HG03025 (cell line): ENCODE measurements around the gene ZNF655.

ENCODE experiments used
- ATAC-seq: cut with Tn5 transposase; IDR thresholded peaks from one replicate; pipeline ENCODE4 v1.9.1; 2021; ENCODE audit warnings: mild to moderate bottlenecking, moderate library complexity; ENCODE audit not compliant: unreplicated experiment, low FRiP score

The ZNF655 gene

DNA sequence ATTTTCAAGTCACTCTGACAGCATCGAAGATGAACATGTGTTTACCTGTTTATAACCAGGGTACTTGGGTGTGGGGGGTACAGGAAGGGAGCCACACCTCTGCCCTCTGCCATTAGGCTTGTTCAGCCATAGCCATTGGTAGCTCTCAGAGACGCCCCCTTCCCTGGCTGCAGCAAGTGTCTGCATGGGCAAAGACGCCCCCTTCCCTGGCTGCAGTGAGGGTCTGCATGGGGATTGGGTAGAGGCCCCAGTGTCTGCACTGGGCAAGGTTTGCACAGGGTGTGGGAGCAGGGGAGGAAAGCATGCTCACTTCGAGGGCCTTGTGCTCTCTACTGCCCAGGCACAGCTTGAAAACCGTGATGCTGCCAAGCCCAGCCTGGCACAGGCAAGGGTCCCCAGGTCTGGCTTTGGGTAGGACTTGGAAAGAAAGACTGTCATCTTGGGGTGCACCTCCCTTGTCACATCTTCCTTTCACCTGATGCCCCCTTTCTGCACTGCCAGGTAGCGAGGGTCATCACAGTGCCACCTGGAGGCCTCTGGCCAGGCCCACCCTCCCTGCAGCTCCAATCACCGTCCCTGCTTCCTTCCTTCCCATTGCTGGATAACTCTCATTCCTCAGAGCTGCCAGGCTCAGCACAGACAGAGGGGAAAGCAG lies 43.3 kb downstream of the ZNF655 start:
- ATAC-seq, result no peak

DNA sequence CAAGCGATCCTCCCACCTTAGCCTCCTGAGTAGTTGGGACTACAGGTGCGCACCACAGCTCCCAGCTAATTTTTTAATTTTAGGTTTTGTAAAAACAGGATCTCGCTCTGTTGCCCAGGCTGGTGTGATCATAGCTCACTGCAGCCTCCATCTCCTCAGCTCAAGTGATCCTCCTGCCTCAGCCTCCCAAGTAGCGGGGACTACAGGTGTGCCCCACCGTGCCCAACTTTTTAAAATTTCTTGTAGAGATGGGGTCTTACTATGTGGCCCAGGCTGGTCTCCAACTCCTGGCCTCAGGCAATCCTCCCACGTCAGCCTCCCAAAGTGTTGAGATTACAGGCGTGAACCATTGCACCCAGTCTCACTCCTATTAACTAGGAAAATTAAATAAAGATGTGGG lies 47.1 kb downstream of the ZNF655 start:
- ATAC-seq, result no peak

DNA sequence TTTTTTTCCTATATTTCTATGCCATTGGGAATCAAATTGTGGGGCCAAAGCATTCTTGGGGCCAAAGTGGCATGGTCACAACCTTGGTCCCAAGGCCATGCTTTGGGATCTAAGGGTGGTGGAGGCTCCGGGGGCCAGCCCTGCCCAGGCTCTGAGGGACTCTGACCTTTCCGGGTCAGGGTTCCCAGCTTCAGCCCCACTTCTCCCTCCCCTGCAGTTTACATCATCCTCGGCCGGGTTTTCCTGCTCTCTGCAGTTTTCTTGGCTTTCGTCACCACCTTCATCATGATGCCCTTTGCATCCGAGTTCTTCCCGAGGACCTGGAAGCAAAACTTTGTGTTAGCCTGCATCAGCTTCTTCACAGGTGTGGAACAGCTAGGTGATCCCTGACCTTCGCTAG lies 48.1 kb downstream of the ZNF655 start:
- ATAC-seq, result no peak

DNA sequence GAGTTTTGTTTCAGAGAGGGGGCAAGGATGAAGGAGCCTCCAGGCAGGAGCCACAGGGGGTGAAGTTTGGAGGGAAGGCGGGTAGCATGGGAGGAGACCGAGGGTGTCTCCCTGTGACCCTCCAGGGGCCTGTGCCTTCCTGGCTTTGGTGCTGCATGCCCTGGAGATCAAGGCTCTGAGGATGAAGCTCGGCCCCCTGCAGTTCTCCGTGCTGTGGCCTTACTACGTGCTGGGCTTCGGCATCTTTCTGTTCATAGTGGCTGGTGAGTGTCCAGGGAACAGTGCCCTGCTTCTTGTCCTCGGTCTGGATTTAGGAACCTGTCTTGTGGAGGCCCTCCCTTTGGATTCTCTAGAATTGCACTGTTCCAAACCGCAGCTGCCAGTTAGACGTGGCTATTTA lies 49.1 kb downstream of the ZNF655 start:
- no peak for ATAC-seq

GRCh38 chr7:99614495-99614894 lies 56.1 kb downstream of the ZNF655 start:
- no peak for ATAC-seq

DNA sequence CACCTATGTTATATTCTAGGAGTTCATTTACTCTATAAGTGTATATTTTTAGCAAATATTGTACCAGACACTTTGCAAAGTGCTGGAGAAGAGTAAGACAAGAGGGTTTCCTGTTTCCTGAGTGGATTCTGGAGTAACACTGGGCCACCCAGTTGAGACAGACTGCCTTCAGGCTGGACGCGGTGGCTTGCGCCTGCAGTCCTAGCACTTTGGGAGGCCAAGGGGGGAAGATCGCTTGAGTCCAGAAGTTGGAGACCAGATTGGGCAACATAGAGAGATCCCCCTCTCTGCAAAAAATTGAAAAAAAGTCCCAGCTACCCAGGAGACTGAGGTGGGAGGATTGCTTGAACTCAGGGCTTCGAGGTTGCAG lies 57.5 kb downstream of the ZNF655 start:
- ATAC-seq, result no peak

GRCh38 chr7:99616359-99617191 lies 58.1 kb downstream of the ZNF655 start, which contains the start of gene ZSCAN25:
Gene ZSCAN25 (plus strand): TSS chr7:99616946. CDS start chr7:99619607, 2,661 bp downstream.
- peak; percentile 85 for ATAC-seq

DNA sequence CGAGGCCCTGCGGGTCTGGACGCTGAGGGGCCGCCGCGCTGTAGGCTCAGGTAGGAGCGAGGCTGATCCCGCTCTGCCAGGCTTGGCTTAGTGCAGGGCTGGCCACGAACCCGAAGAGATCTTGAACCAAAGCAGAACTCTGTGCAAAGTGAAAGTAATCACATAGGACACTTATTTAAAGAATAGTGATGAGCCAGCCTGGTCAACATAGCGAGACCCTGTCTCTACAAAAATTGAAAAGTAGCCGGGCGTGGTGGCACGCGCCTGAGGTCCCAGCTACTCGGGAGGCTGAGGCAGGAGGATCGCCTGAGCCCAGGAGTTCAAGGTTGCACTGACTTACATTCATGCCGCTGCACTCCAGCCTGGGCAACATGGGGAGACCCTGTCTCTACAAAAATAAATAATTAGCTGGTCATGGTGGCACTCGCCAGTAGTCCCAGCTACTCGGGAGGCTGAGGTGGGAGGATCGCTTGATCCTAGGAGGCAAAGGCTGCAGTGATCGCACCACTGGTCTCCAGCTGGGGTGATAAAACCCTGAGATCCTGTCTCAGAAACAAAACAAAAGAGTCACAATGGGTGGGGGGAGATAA lies 58.8 kb downstream of the ZNF655 start:
- ATAC-seq, result no peak

GRCh38 chr7:99618726-99619125 lies 60.3 kb downstream of the ZNF655 start:
- ATAC-seq, result no peak

- ATAC-seq, result no peak
Observed at GRCh38 chr7:99619571-99620130, 61.2 kb downstream of the ZNF655 start.

DNA sequence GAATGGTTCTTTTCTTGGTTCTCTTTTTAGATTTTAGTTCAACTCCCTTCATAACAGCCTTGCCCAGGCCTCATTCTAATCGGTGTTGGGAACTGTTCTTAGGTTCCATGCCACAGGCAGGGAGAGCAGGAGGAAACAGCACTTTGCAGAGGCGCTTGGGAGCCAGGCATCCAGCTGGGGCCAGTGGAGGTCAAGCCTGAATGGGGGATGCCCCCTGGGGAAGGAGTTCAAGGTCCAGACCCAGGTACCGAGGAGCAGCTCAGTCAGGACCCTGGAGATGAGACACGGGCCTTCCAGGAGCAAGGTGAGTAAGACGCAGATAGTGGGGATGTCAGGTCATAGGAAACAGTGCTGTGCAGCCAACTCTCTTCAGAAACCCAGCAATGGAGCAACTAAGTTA lies 62.8 kb downstream of the ZNF655 start:
- no peak for ATAC-seq

- ATAC-seq, result no peak
Observed at GRCh38 chr7:99622596-99622995, 64.2 kb downstream of the ZNF655 start.

GRCh38 chr7:99623091-99623693 lies 64.8 kb downstream of the ZNF655 start:
- no peak for ATAC-seq

GRCh38 chr7:99623702-99624447 lies 65.4 kb downstream of the ZNF655 start:
- no peak for ATAC-seq

DNA sequence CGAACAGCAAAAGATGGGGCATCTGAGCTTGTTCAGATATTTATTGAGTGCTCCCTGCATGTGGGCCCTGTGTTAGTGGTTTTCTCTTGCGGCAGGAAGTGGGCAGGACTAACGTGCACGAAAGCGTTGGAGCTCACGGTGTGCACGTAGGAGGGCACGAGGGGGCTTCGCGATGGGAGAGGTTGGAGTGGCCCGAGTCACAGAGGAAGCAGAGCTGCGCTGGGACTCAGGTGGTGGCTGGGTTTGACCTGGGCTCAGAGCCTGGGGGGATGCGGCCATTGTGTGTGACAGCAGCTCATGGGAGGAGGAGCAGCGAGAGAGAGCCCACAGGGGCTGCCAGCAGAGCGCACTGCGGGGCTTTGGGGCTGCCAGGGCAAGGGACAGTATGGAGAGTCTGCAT lies 66.0 kb downstream of the ZNF655 start:
- ATAC-seq, result no peak

DNA sequence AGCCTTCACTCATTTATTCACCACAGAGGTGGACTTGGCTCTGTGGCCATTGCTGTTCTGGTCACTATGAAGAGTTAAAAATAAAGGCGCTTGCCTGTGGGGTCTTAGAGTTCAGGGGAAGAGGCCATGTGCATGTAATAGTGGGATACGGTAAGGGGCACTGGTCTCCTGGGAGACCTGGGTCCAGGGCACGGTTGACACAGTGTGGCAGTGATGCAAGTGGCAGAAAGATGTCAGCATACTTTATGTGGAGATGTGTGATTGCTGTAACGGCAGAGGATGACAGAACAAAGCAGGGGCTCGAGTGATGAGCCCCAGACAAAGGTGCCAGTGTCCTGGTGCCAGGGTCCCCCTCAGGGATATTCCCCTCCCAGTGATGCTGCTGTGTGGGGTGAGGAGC lies 66.9 kb downstream of the ZNF655 start:
- no peak for ATAC-seq

GRCh38 chr7:99625961-99626360 lies 67.5 kb downstream of the ZNF655 start:
- no peak for ATAC-seq
